GM23338 (cell line): ENCODE data around the gene PDIA5. TPM values are rescaled to one million over a fixed set of nuclear protein-coding genes. Genes with fewer than 3 reads are reported as not detected.

Experiments used
- ATAC-seq: fragments of 200-7000 bp; cut with Tn5 transposase; 3 replicates; pipeline ENCODE4 v1.9.1; 2020
- DNase-seq: peaks from one replicate; pipeline ENCODE4 v3.0.0-alpha.2; 2015; ENCODE audit warnings: low spot score
- H2AFZ ChIP-seq: fragments of 200-600 bp; sonication (generic); 2 replicates; pipeline ENCODE4 v1.8.0; 2016; ENCODE audit warnings: antibody characterized with exemption, mild to moderate bottlenecking, moderate library complexity
- H3F3A ChIP-seq: fragments of 200-600 bp; sonication (generic); replicated peaks from 2 replicates; pipeline ENCODE4 v1.8.0; 2017; ENCODE audit warnings: antibody characterized with exemption, mixed run types, low read depth
- H3K27ac ChIP-seq: fragments of 200-600 bp; sonication (generic); 2 replicates; pipeline ENCODE4 v1.6.1; 2016; ENCODE audit warnings: low read depth
- H3K27me3 ChIP-seq: fragments of 200-600 bp; sonication (generic); 2 replicates; pipeline ENCODE4 v1.8.0; 2016; ENCODE audit warnings: mild to moderate bottlenecking, mixed run types, moderate library complexity; ENCODE audit not compliant: insufficient read depth
- H3K36me3 ChIP-seq: fragments of 200-600 bp; sonication (generic); 2 replicates; pipeline ENCODE4 v1.8.0; 2016; ENCODE audit warnings: mild to moderate bottlenecking; ENCODE audit not compliant: insufficient read depth
- H3K4me1 ChIP-seq: fragments of 200-600 bp; sonication (generic); 2 replicates; pipeline ENCODE4 v1.8.0; 2016; ENCODE audit warnings: mild to moderate bottlenecking, moderate library complexity; ENCODE audit not compliant: insufficient read depth
- H3K4me2 ChIP-seq: fragments of 200-600 bp; sonication (generic); 2 replicates; pipeline ENCODE4 v1.7.1; 2017; ENCODE audit warnings: mixed run types
- H3K4me3 ChIP-seq: fragments of 200-600 bp; sonication (generic); 2 replicates; pipeline ENCODE4 v1.6.1; 2016; ENCODE audit warnings: mixed run types
- H3K79me2 ChIP-seq: fragments of 200-600 bp; sonication (generic); replicated peaks from 2 replicates; pipeline ENCODE4 v1.8.0; 2017; ENCODE audit warnings: mild to moderate bottlenecking; ENCODE audit not compliant: insufficient read depth
- H3K9me2 ChIP-seq: fragments of 200-600 bp; sonication (generic); 2 replicates; pipeline ENCODE4 v1.8.0; 2017; ENCODE audit not compliant: insufficient read depth
- H4K20me1 ChIP-seq: fragments of 200-600 bp; sonication (generic); replicated peaks from 2 replicates; pipeline ENCODE4 v1.8.0; 2017; ENCODE audit warnings: mild to moderate bottlenecking; ENCODE audit not compliant: insufficient read depth
- H3K27ac Mint-ChIP-seq: 2 replicates; pipeline ENCODE4 v1.8.0; 2020; ENCODE audit warnings: inconsistent platforms, mild to moderate bottlenecking, moderate library complexity, mixed read lengths
- H3K27me3 Mint-ChIP-seq: 3 replicates; pipeline ENCODE4 v1.8.0; 2022; ENCODE audit warnings: low read depth, mild to moderate bottlenecking, moderate library complexity, mixed read lengths, inconsistent platforms; ENCODE audit not compliant: insufficient read depth, poor library complexity
- H3K36me3 Mint-ChIP-seq: 3 replicates; pipeline ENCODE4 v1.8.0; 2021; ENCODE audit warnings: low read depth, mild to moderate bottlenecking, inconsistent platforms, moderate library complexity, mixed read lengths
- H3K4me1 Mint-ChIP-seq: 3 replicates; pipeline ENCODE4 v1.8.0; 2020; ENCODE audit warnings: mild to moderate bottlenecking, inconsistent platforms, mixed read lengths
- H3K4me3 Mint-ChIP-seq: 3 replicates; pipeline ENCODE4 v1.8.0; 2021; ENCODE audit warnings: moderate library complexity, mild to moderate bottlenecking, inconsistent platforms, mixed read lengths
- H3K9me3 Mint-ChIP-seq: 3 replicates; pipeline ENCODE4 v1.8.0; 2020; ENCODE audit warnings: moderate library complexity, mild to moderate bottlenecking, inconsistent platforms, mixed read lengths
- CREB1 ChIP-seq: fragments of 250-450 bp; sonication (Bioruptor Pico); IDR thresholded peaks from 2 replicates; pipeline ENCODE4 v1.5.0; 2020; ENCODE audit warnings: low read depth, mild to moderate bottlenecking, moderate library complexity
- CTCF ChIP-seq, 2 experiments: fragments of 200-600 bp in 1 of 2; sonication (generic) in 1 of 2; conservative IDR thresholded peaks; 2 replicates each; pipeline versions ENCODE4 v1.5.1 to v1.6.1; 2016 to 2017; ENCODE audit warnings: antibody characterized with exemption in 2 of 2, low read depth in 2 of 2, mild to moderate bottlenecking in 2 of 2, moderate library complexity in 1 of 2
- ETS1 ChIP-seq: IDR thresholded peaks from 2 replicates; pipeline ENCODE4 v1.6.1; 2016; ENCODE audit warnings: antibody characterized with exemption
- EZH2 ChIP-seq: fragments of 200-600 bp; sonication (generic); IDR thresholded peaks from one replicate; pipeline ENCODE4 v1.8.0; 2017; ENCODE audit warnings: antibody characterized with exemption, mild to moderate bottlenecking, low read depth; ENCODE audit not compliant: unreplicated experiment
- EZH2phosphoT487 ChIP-seq: fragments of 200-600 bp; sonication (generic); IDR thresholded peaks from one replicate; pipeline ENCODE4 v1.8.1; 2018; ENCODE audit warnings: antibody characterized with exemption; ENCODE audit not compliant: unreplicated experiment
- JUNB ChIP-seq: IDR thresholded peaks from one replicate; pipeline ENCODE4 v1.6.1; 2016; ENCODE audit warnings: antibody characterized with exemption; ENCODE audit not compliant: unreplicated experiment
- NANOG ChIP-seq: IDR thresholded peaks from 2 replicates; pipeline ENCODE4 v1.6.1; 2016; ENCODE audit warnings: antibody characterized with exemption, borderline replicate concordance
- POLR2AphosphoS5 ChIP-seq: IDR thresholded peaks from 2 replicates; pipeline ENCODE4 v1.6.1; 2016; ENCODE audit warnings: antibody characterized with exemption, low read depth
- REST ChIP-seq: IDR thresholded peaks from one replicate; pipeline ENCODE4 v1.6.1; 2018; ENCODE audit warnings: antibody characterized with exemption; ENCODE audit not compliant: unreplicated experiment
- STAT1 ChIP-seq: IDR thresholded peaks from one replicate; pipeline ENCODE4 v1.6.1; 2016; ENCODE audit warnings: antibody characterized with exemption; ENCODE audit not compliant: unreplicated experiment
- ZNF114 ChIP-seq: fragments of 250-450 bp; sonication (Bioruptor Pico); IDR thresholded peaks from 2 replicates; pipeline ENCODE4 v1.5.0; 2020; ENCODE audit warnings: mild to moderate bottlenecking, moderate library complexity
- ZNF331 ChIP-seq: fragments of 250-450 bp; sonication (Bioruptor Pico); IDR thresholded peaks from 2 replicates; pipeline ENCODE4 v1.5.0; 2020; ENCODE audit warnings: low read depth, mild to moderate bottlenecking, moderate library complexity
- ZNF462 ChIP-seq: fragments of 250-450 bp; sonication (Bioruptor Pico); IDR thresholded peaks from 2 replicates; pipeline ENCODE4 v1.5.0; 2020; ENCODE audit warnings: mild to moderate bottlenecking, moderate library complexity
- polyA plus RNA-seq: library from polyadenylated mRNA; unstranded; fragments of >200 nt; fragmentation: Nextera tagmentation; extraction: Ambion mirVana; gene quantifications from 2 replicates; pipeline ENCODE4 v1.2.1, GENCODE V29; 2016
- total RNA-seq: library from RNA; depleted of rRNA; stranded (reverse); fragments of >200 nt; shearing (Covaris generic); gene quantifications from 2 replicates; pipeline ENCODE4 v1.2.3, GENCODE V29; 2014

PDIA5 gene
- total and polyA plus RNA-seq, 2 experiments from 2014 or later, result 22.9 to 28.1 TPM

- Histone ChIP-seq H4K20me1 (peaks cover 46% of the 10 kb centered on the region), H3K27me3 (no peaks in the 10 kb centered on the region), H3K4me1 (peaks cover 45% of the 10 kb centered on the region), H3F3A (no peaks in the 10 kb centered on the region), H3K4me2 (peak overlapping the region; percentile 48), H3K9me2 (no peaks in the 10 kb centered on the region), H3K27ac (no peak overlapping the region), H3K79me2 (peaks cover 89% of the 10 kb centered on the region), H3K36me3 (no peaks in the 10 kb centered on the region), H3K4me3 (no peak overlapping the region), H2AFZ (no peak overlapping the region)
- Mint-ChIP-seq H3K4me3 (no peak overlapping the region; the same call in 2 of the 3 replicates), H3K27ac (peak overlapping the region; percentile 5; the same call in 1 of the 2 replicates), H3K27me3 (peaks cover 6% of the 10 kb centered on the region), H3K4me1 (peaks cover 69% of the 10 kb centered on the region), H3K9me3 (no peaks in the 10 kb centered on the region), H3K36me3 (no peaks in the 10 kb centered on the region; the same call in 2 of the 3 replicates)
- TF ChIP-seq POLR2AphosphoS5 (no peak), STAT1 (no peak), ETS1 (no peak), EZH2 (no peak), EZH2phosphoT487 (no peak), NANOG (no peak), ZNF114 (CRISPR knock-in tag) (no peak), REST (no peak), JUNB (no peak), ZNF331 (CRISPR knock-in tag) (no peak), CTCF (conservative IDR thresholded peaks at IDR 0.05; ENCODE audit: low read depth in 2 of 2) (no peak), ZNF462 (CRISPR knock-in tag) (no peak), CREB1 (CRISPR knock-in tag) (no peak)
- peak; percentile 6; the same call in 2 of the 3 replicates for ATAC-seq
- DNase-seq, result no peak
Measured at GRCh38 chr3:123084738-123085237, 18.0 kb downstream of the PDIA5 start.
